Cerebellar cortex (tissue), 1 donor: ENCODE measurements around the gene SLA2.
A peak's percentile ranks its signal among the peaks of the same experiment; 100 is the strongest.

Experiments
- DNase-seq: peaks from one replicate; pipeline ENCODE4 v3.0.0-alpha.2; 2015; ENCODE audit warnings: low spot score

The SLA2 gene

DNA sequence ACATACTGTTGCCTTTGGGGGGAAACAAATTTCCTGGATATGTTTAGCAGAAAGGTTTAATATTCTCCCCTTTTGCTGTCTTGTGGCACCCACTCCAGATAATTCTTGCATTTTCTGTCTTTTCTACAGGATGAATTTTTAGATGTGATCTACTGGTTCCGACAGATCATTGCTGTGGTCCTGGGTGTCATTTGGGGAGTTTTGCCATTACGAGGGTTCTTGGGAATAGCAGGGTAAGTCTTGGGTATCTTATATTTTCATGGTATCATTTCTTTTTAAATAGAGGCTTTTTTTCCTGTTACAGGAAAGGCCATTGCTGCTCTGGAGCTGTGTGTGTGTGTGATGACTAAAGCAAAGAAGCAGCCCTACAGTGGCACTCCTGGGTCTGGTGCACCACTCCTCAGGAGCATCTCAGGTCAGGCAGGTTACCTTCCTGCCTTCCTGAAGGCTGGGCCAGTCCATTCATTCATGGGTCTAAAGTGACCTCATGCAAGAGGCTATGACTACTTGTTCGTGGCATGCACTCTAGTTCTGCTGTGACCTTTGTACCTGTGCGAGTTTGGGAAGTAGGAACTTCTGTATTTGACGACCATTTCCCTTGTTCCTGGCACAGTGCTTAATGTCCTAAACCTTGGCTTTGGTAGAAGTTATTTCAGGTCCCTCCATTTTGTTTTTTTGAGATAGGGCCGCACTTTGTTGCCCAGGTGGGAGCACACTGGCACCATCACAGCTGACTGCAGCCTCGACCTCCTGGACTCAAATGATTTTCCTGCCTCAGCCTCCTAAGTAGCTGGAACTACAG is 38.2 kb downstream of the SLA2 start:
- DNase-seq, result no peak

DNA sequence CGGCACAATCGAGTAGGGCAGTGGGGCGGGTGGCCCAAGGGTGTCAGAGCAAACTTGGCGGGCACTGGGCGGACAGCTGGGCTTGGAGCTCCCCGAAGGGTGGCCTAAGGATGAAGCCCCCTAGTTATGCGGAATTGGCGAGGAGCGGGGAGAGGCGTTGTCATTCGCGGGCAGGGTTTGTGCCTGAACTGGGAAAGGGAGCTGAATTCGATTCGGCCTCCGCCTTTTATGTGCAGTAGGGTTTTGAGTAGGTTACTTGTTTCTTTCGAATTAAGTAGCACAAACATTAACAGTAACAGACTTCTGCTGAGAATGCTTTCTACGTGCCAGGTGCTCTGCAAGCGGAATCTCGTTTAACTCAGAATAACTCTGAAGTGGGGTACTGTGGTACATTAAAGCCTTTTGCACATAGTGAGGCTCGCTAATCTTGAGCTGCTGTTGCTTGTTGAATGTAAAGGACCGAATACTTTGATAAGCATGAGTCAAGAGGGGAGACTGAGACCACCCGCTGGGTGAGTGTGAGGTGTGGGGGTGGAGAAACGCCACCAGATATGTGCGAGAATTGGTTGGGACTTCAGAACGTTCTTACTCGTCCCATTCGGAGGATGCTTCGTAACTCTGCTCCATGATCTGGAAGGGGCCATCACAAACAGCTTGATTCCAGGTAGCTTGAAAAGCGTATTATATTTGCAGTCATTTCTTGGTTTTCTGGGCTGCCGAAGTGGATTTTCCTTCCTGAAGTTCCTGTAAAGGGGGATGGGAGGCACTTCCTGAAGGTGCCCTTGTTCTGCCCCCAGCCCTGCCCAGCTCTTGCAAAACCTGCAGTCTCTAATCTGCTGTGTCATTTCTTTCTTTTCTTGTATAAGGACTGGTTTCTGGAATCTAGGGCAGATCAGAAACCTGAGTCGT is 39.6 kb downstream of the SLA2 start:
- no peak for DNase-seq

DNA sequence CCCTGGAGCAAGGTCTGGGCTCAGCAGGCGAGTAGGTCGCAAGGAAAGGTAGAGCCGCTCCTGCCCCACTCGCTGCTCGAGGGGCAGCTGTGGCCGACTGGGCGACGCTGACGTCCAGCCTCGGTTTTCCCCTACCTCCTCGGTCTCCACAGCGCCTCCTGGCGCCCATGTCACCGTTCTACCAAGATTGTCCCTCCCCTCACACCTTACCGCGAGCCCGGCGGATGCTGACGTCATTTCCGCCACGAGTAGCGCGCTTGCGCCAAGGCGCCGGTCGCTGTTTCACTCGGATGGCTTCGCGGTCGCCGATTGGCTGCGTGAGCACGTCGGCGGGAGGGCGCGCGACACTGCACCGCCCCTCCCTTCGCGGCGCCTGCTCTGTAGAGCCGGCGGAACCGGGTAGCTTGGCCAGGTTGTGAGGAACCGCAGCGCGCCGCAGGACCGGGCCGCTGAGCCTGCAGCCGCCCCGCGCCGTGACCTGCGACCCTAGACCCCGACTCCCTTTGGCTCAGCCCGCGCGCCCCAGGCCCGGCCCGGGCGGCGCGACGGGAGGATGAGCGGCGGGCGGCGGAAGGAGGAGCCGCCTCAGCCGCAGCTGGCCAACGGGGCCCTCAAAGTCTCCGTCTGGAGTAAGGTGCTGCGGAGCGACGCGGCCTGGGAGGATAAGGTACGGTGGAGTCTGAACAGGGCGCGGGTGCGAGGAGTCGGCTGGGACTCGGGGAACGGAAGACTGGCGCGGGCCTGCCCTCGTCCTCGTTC is 40.4 kb downstream of the SLA2 start, which contains the start of gene RAB5IF:
TSS of gene RAB5IF (plus strand) at position 381 of the 759 bp plus-strand sequence. CDS start at position 554, 173 bp downstream.
- DNase-seq, result peak; percentile 95

DNA sequence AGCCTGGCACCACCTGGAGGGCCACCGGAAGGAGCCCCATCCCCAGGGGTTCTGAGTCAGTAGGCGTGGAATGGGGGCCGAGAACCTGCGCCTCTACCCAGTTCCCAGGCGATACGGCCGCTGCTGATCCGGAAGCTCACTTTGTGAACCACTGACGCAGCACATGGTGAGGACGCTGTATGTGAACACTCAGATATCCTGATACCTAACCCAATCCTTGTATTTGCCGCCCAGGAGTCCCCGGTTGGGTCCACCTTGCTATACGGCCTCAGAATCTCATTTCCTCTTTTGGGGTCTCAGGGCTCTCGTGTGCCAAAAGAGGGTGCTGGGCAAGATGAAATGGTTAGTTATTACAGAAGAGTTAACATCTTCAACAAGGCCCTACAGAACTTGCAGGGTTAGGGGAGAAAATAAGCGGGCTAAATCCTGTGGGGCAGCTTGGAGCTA is 41.0 kb downstream of the SLA2 start:
- DNase-seq, result no peak

DNA sequence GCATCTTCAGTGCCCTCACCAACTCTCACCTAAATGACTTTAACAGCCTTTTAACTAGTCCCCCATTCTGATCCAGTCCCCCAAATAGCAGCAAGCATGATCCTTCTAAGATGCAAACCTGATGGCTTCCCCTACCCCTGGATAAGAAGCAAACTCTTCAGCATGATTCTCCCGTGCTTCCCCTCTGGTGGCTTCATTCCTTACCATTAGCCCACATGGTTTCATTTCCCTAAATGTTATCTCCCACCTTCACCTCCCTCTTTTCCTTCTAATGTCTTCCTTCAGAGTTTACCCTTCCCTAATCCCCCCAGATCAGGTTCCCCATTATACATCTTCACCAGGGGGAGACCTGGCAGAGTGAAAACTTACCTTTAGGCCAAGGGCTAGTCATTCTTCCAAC is 44.5 kb downstream of the SLA2 start:
- DNase-seq, result no peak

DNA sequence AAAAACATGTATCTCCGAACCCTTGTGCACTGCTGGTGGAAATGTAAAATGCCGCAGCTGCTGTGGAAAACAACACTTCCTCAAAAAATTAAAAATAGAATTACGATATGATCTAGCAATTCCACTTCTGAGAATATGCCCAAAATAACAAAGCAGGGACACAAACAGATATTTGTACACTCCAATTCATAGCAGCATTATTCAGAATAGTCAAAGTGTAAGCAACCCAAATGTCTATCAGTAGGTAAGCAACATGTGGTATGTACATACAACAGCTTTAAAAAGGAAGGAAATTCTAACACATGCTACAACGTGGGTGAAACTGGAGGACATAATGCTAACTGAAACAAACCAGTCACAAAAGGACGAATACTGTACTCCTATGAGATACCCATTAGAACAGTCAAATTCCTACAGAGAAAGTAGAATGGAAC is 46.1 kb downstream of the SLA2 start:
- no peak for DNase-seq

DNA sequence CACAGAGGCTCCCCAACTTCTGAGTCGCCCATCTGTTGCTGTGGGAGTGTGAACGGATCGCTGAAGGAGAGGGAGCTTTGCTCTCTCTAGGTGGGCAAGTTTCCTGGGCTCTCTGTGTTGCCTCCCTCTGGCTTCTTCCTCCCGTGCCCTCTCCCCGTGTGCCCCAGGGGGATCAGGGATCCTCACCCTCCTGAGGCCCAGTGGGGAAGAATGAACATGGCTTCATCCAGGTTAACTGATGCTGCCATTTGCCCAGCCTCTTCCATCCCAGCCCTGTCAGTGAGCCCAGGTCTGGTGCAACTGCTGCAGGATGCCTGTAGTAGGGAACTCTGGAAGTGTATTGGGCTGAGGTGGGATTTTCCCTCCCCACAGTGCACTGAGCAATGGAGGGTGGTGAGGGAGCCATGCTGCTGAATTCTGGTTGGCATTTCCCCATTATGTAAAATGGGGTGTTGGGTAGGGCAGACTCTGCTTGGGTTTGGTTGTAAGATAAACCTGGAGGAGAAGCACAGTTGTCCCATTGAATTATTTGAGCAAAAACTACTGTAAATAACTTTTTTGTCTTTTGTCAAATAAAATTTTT is 52.6 kb downstream of the SLA2 start:
- no peak for DNase-seq

DNA sequence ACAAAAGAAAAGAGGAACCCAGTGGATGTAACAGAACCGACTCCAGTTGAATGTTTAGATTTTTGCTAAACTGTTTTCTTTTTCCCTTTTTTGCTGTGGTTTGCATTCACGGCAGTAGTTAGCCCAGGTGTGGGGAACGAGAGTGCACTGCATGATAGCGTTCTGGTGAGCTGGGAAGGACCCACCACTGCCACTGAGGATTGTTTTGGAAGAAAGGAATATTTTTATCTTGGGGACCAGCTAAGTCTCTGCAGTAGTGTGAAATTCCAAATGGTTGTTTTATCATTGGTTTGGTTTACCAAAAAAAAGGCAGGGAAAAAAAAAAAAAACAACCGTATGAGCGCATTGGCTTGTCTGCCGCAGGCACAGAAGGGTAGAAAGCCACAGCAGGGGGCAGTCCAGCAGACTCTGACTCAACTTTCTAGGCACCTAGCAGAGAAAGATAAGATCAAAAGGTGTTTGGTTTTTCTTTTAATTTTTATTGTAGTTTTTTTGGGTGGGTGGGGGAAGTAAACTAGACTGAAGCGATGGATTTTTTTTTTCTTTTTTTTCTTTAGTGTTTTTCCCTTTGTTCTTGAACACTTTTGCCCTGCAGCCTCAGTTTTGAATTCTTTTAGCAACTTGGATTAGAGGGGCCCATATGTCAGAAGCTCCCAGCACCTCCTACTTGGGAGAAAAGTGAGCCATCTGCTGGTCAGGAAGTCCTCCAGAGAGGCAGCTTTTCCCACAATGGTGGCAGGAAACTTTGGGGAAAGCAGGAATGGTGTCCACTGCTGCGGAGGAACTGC is 53.9 kb downstream of the SLA2 start:
- DNase-seq, result peak; percentile 59

DNA sequence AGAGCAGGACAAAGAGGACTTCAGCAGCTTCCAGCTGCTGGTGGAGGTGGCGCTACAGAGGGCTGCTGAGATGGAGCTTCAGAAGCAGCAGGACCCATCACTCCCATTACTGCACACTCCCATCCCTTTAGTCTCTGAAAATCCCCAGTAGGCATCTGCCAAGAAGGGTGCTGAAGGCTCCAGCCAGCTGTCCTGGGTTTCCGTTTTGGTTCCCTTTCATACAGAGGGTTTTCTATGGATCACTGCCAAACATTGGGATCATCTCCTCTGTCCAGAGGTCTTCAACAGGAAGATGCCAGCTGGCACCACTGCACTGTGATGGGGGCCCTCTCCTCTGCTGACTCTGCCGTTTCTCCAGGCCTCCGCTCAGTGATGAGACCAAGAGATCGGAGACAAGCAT is 54.7 kb downstream of the SLA2 start:
- no peak for DNase-seq

DNA sequence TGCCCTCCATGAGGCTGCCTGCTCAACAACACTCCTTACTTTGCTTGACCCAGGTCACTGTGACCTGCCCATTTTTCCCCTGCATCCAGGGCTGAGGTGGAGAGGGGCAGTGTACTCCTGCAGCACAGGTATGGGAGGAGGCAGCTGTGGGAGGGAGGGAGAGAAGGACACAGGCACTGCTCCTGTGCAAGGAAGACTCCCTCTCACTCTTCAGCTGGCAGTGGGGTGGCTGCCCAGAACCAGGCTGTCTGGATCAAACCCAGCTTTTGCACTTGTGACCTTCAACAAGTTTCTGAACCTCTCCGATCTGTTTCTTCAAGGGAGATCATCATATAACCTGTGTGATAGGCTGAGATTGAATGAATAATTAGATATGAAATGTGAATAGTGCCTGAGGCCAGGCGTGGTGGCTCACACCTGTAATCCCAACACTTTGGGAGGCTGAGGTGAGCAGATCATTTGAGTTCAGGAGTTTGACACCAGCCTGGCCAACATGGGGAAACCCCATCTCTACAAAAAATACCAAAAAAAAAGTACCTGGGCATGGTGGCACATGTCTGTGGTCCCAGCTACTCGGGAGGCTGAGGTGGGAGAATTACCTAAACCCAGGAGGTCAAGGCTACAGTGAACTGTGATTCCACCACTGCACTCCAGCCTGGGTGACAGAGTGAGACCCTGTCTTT is 58.5 kb downstream of the SLA2 start:
- no peak for DNase-seq

DNA sequence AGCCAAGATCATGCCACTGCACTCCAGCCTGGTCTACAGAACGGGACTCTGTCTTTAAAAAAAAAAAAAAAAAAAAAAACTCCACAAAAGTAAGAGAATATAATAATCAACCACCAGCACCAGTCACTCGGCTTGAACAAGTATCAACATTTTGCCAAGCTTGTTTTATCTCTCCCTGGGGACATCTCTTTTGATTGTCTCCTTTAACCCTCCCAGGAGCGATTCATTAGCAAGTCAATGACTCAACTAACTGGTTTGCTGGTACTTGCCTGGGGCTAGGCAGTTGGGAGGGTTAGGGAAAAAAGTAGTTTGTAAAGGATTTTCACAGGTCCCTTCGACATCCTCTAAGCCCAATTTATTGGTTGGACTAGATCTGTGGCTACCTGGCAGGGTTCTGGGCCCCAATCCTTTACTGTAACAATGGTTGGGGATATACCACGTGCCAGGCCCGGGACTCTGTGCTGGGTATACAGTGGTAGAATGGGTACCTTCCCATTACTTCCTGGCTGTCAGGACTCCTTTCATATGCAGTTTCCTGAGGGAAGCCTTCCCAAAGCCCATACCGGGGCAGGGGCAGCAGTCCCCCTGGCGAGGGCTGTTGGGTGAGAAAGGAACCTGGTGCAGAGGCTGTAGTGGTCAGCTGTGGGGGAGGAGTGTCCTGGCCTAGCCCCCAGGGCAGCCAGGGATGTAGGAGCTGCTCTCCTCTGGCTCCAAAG is 60.4 kb downstream of the SLA2 start:
- DNase-seq, result no peak

DNA sequence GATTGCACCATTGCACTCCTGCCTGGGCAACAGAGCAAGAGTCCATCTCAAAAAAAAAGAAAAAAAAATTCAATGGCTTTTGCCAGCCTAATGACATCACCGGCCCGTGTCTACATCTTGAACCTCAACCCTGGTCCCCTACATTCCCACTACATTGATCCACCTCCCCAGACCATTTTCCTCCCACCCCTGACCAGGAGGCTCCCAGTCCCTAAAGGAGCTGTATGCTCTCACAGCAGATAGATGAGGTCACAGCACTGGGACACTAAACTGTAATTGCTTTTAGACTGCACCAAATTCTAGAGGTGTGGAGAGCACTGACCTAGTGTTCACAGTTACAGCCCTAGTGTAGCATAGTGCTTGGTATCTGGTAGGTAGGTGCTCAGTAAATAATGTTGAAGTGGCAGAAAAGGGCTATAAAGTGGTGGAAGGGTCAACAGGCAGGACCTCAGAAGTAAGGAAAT is 61.9 kb downstream of the SLA2 start:
- DNase-seq, result no peak

DNA sequence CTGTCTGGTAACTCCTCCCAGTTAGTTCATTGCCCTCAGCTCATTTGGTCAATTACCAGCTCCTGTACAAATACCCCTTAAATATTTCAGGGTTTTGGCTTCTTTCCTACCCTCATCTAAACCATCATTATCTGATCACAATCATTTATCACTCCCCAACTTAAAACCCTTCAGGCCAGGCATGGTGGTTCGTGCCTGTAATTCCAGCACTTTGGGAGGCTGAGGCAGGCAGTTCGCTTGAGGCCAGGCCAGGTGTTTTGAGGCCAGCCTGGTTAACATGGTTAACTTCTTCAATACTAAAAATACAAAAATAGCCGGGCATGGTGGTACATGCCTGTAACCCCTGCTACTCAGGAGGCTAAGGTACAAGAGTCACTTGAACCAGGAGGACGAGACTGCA is 63.2 kb downstream of the SLA2 start:
- no peak for DNase-seq

DNA sequence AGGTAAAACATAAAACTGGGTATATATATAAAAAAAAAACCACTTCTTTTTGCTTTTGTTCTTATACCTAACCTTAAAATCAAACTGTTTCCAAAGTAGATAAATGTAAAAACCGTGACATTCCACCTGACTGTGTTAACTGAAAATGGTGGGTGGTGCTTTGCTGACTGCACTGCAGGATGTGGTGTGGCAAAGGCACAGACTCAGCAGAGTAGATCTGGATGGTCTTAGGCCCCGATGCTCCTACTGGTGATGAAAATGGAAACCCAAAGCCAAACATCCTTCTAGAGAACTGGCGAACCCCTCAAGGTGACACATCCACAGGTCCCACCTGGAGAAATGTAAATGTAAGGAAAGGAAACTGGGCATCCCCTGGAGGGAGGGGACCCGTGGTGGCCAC is 63.7 kb downstream of the SLA2 start:
- DNase-seq, result no peak

DNA sequence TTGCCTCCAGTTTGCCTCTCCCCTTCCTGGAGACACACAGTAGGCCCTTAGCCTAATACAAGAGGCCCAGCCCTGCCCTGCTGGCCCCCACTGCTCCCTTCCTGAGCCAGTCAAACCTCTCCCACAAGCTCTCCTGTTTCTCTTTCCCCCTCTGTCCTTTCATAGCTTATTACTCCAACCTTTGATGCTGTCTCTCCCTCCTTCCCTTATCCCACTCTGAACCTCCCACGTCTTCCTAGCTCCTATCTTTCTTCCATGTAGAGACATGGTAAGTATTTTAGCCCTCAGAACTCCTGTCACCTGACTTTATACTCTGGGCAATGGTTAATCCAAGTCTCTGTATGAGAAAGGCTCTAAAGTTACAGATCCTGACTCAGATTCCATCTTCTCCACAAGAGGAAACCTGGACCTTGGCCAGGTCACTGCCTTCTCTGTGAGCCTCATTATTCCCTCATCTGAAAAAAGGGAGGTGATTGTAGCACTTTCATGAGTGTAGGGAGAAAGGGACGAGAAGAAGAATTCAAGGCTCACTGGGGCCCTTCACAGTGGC is 65.9 kb downstream of the SLA2 start:
- DNase-seq, result no peak

DNA sequence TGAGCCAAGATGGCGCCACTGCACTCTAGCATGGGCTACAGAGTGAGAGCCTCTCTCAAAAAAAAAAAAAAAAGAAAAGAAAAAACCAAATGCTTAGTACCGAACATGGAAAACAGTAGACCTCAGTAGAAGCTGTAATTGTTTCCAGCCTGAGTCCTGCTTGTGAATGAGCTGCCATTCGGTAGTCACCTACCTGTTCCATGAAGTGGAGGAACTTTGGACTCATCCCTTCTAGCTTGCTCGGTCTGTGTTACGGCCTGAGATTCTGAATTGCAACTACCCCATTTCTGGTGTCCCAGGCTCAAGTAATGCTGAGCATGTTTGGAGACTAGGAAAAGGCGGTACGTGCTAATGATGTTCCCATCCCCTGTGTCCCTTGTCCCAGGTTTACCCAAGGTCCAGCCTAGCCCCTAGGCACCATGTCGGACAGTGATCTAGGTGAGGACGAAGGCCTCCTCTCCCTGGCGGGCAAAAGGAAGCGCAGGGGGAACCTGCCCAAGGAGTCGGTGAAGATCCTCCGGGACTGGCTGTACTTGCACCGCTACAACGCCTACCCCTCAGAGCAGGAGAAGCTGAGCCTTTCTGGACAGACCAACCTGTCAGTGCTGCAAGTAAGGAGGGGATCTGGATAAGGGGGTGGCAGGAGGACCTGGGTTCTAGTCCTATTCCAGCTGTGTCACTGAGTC is 67.5 kb downstream of the SLA2 start:
- no peak for DNase-seq

DNA sequence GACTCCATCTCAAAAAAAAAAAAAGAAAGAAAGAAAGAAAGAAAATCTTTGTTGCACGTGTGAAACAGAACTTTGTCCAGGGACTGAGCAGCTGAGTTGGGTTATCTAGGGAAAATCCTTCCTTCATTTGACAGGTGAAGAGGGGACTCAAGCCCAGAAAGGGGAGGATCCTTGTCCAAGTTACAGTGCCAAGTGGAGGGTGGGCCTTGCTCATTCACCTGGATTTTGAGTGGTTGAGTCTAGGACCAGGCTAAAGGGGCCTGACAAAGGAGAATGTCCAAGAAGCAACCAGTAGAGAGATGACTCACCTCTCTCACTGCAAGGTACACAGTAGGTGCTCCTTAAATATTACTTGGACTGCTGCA is 69.9 kb downstream of the SLA2 start:
- no peak for DNase-seq

DNA sequence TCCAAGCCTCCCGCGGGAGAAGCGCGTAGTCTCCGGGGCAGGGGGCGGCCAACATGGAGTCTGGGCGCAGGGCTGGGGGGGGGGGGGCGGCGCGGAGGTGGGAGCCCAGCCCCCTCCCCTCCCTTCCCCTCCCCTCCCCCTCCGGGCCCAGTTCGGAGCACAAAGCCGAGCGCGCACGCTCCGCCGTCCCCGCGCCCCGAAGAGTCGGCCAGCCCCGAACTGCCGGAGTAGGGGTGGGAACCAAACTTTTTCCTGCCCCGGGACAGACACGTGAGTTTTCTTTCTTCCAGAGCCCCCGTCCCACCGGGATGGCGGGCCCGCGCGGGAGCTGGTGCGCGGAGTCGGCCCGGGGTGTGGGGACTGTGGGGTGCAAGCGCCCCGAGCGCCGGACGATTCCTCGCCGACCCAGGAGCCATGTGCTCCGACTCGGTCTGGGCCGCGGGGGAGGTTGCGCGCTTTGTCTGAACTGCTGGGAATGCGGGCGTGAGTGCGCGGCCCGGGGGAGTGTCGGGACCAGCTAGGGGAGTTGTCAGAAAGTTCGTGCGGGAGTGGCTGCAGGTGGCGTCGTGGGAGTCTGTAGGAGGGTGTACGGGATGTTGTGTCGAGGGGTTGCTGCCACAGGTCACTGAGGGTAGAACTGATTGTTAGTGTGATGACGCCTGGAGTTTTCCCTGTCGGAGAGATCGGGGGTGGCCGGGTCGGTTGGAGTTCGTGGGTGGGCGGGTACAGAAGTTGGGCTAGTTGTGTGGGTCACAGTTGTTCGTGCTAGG is 71.4 kb downstream of the SLA2 start:
- DNase-seq, result no peak
